ENCODE measurements around the gene ICOS. TPM values are rescaled to one million over a fixed set of nuclear protein-coding genes. Genes with fewer than 3 reads are reported as not detected.
A peak's percentile ranks its signal among the peaks of the same experiment; 100 is the strongest.
"Not testable (repeated sequence)": the region's sequence is repeated elsewhere in the genome, so short reads cannot be mapped to it uniquely, and the experiment has no call there.

Gene ICOS
- total RNA-seq, 1 experiment from 2014 or later, result not detected

- Histone ChIP-seq H3K27me3 (no peaks in the 10 kb centered on the region), H3K9me3 (no peaks in the 10 kb centered on the region), H3K4me3 (peak overlapping the region; percentile 12), H3K36me3 (no peaks in the 10 kb centered on the region)
- no peak for DNase-seq
These were observed 26.6 kb upstream of the ICOS start for GRCh38 chr2:203909974-203910373.

GRCh38 chr2:203913947-203914346 is 22.6 kb upstream of the ICOS start:
- Histone ChIP-seq H3K36me3 (no peaks in the 10 kb centered on the region), H3K9me3 (no peaks in the 10 kb centered on the region), H3K4me3 (no peak overlapping the region; the same call in 1 of the 2 replicates), H3K27me3 (no peaks in the 10 kb centered on the region)
- DNase-seq, result peak; percentile 67

DNA sequence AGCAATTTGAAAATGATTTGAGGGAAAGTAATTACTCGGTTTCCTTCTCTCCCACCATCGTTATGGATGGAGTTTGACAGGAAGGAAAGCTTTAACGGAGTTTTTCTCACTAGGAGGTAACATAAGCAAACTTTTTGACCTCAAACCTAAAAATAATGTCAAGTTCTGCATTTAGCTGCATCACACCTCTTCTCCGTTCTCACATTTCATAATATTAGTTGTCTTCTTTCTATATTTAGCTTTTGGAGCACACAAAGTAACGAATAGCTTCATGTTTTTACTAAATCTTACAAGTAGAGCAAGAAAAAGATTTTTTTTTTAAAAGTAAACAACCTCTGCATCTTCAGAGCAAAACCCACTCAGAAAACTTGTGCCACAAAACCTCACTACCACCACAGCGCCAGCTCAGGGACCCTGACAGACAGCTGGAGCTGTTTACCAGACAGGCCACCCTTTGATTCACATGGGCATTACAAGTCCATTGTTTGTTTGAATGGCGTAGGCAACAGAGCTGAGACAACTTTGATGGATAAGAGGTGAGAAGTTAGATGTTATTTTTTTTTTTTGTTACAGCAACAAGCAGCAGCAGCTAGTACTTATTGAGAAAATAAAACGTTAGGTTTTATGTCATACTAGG is 21.9 kb upstream of the ICOS start:
- Histone ChIP-seq H3K4me3 (no peak overlapping the region), H3K36me3 (no peaks in the 10 kb centered on the region), H3K9me3 (no peaks in the 10 kb centered on the region), H3K27me3 (no peaks in the 10 kb centered on the region)
- DNase-seq, result no peak

GRCh38 chr2:203915256-203915655 is 21.3 kb upstream of the ICOS start:
- Histone ChIP-seq H3K36me3 (no peaks in the 10 kb centered on the region), H3K9me3 (no peaks in the 10 kb centered on the region), H3K27me3 (no peaks in the 10 kb centered on the region), H3K4me3 (no peak overlapping the region)
- DNase-seq, result no peak

GRCh38 chr2:203916756-203917155 is 19.8 kb upstream of the ICOS start:
- no peaks in the 10 kb centered on the region for H3K9me3 ChIP-seq
- H3K27me3 ChIP-seq, result 0 out of 2 replicates have a peak, but pooled peaks cover 4% of the 10 kb centered on the region
- DNase-seq, result no peak
- no peak overlapping the region for H3K4me3 ChIP-seq
- no peaks in the 10 kb centered on the region for H3K36me3 ChIP-seq

DNA sequence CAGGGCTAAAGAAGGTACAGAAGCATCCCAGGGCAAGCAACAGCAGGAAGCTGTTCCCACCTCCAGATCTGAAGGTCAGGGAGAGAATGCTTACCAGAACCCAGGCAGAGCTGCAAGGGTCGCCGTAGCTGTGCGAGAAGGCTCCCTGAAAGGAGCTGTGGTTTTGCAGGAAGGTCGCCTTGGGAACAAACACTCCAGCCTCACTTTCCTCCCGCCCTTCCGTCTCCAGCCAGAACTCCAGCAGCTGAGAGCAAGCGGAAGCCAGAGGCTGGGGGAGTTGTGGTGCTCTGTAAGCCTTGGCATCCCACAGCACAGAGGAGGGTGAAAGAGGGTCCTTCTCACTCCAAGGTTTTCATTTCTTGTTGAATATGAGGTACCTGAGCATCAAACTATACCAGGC is 18.3 kb upstream of the ICOS start:
- Histone ChIP-seq H3K4me3 (no peak overlapping the region), H3K27me3 (peaks cover 11% of the 10 kb centered on the region), H3K9me3 (no peaks in the 10 kb centered on the region), H3K36me3 (no peaks in the 10 kb centered on the region)
- no peak for DNase-seq

DNA sequence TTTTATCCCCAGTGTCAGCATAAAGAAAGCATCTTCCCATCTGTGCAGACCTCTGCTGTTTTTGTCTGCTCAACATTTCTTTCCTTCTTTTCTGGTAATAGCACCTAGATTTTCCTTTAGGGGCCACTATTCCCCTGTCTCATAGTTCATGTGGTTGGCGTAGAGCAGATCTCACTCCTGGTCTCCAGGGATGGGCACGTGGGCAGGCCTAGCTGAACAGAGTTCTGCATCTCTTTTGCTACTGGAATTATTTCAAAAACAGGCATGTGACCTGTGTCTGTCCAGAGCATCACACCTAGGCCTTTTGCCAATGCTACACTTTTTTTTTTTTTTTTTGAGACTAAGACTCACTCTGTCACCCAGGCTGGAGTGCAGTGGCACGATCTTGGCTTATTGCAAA is 17.7 kb upstream of the ICOS start:
- Histone ChIP-seq H3K36me3 (no peaks in the 10 kb centered on the region), H3K9me3 (no peaks in the 10 kb centered on the region), H3K27me3 (peaks cover 14% of the 10 kb centered on the region), H3K4me3 (no peak overlapping the region)
- no peak for DNase-seq

DNA sequence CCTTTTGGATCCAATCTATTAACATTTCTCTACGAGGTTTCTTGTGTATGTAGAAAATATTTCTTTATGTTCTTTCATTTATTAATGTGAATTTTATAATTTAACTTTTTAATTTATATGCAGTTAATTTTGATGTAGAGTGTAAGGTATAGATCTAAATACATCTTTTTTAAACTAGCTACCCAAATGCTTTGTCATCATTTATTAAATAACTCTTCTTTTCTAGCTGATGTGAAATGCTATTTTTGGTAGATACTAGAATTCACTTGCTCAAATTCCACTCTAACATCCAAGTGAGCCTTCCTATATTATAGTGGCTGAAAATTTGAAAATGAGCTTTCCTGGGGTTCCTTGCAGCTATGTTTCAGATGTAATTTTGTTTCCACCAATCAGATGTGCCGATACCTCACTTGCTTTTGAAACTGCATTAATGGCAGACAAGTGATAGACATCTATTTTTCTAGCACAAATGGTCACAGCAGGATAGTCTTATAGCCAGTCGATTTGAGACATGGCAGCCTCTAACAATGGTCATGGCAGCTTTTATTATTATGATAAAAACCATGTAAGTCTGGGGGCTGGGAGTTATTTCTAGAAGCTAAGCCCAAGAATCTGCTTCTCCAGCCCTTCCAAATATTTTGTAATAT is 10.9 kb upstream of the ICOS start:
- H3K4me3 ChIP-seq, result no peak overlapping the region
- no peaks in the 10 kb centered on the region for H3K9me3 ChIP-seq
- H3K36me3 ChIP-seq, result no peaks in the 10 kb centered on the region
- DNase-seq, result no peak
- peaks cover 35% of the 10 kb centered on the region for H3K27me3 ChIP-seq

GRCh38 chr2:203928849-203929248 is 7.7 kb upstream of the ICOS start:
- H3K4me3 ChIP-seq, result no peak overlapping the region
- no peaks in the 10 kb centered on the region for H3K36me3 ChIP-seq
- DNase-seq, result no peak
- peaks cover 21% of the 10 kb centered on the region for H3K27me3 ChIP-seq
- no peaks in the 10 kb centered on the region for H3K9me3 ChIP-seq

DNA sequence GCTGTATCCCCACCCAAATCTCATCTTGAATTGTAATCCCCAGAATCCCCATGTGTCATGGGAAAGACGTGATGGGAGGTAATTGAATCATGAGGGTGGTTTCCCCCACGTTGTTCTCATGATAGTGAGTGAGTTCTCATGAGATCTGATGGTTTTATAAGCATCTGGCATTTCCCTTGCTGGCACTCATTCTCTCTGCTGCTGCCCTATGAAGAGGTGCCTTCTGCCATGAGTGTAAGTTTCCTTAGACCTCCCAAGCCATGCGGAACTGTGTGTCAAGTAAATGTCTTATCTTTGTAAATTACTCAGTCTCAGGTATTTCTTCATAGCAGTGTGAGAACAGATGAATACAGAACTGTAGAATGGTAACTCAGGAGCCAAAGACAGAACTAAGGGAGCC is 5.3 kb upstream of the ICOS start:
- H3K36me3 ChIP-seq, DNase-seq, H3K4me3 ChIP-seq, H3K27me3 ChIP-seq, H3K9me3 ChIP-seq: not testable (repeated sequence)

DNA sequence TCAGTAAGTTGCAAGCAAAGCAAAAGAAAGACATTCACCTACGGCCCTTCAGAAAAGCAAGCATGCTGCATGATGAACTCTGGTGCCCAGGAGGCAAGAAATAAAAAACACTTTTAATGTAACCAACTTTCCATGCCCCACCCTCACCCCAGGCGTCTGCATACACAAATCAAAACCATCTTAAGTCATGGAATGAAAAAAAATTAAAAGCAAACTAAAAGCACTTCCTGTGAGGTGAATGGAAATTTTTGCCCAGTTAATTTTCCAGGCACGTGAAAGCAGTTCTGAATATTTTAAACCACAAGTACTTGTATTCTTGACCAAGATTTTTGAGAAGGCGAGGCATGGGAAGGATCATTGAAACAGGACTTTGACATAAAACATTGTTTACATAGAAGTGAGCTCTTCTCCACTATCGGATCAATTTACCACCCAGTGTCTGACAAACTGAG is 2.5 kb upstream of the ICOS start:
- no peak overlapping the region for H3K4me3 ChIP-seq
- H3K27me3 ChIP-seq, result no peaks in the 10 kb centered on the region
- H3K36me3 ChIP-seq, result no peaks in the 10 kb centered on the region
- no peak for DNase-seq
- no peaks in the 10 kb centered on the region for H3K9me3 ChIP-seq

- DNase-seq, result no peak
- H3K4me3 ChIP-seq, result no peak overlapping the region
- H3K27me3 ChIP-seq, result no peaks in the 10 kb centered on the region
- H3K36me3 ChIP-seq, result no peaks in the 10 kb centered on the region
- H3K9me3 ChIP-seq, result no peaks in the 10 kb centered on the region
These were observed 1.7 kb upstream of the ICOS start for GRCh38 chr2:203934711-203935438.

- no peaks in the 10 kb centered on the region for H3K9me3 ChIP-seq
- no peaks in the 10 kb centered on the region for H3K36me3 ChIP-seq
- H3K4me3 ChIP-seq, result no peak overlapping the region
- DNase-seq, result no peak
- no peaks in the 10 kb centered on the region for H3K27me3 ChIP-seq
These were observed 995 bp upstream of the ICOS start for GRCh38 chr2:203935568-203935967.

GRCh38 chr2:203936949-203937348 is 386 bp downstream of the ICOS start:
- Histone ChIP-seq H3K36me3 (no peaks in the 10 kb centered on the region), H3K4me3 (no peak overlapping the region), H3K9me3 (no peaks in the 10 kb centered on the region), H3K27me3 (peaks cover 4% of the 10 kb centered on the region; the same call in 1 of the 2 replicates)
- no peak for DNase-seq

DNA sequence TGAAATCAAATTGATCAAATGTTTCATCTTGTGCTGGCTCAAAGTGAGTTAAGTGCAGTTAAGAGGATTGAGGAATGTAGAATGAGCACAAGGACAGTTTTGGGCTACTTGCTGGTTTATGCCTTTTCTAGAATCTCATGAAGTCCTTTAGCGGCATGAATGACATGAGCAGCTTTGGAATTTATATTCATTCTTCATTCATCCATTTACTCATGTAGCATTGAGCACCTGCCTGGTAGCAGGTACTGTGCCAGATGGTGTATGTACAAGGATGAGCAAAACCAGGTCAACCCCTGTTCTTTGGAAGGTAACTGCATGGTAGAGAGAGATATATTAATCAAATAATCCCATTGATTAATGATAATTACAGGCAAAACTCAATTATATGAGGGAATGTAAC is 1.2 kb downstream of the ICOS start:
- DNase-seq, result no peak
- Histone ChIP-seq H3K9me3 (no peaks in the 10 kb centered on the region), H3K27me3 (peaks cover 4% of the 10 kb centered on the region; the same call in 1 of the 2 replicates), H3K36me3 (no peaks in the 10 kb centered on the region), H3K4me3 (no peak overlapping the region)

- Histone ChIP-seq H3K4me3 (no peak overlapping the region), H3K9me3 (no peaks in the 10 kb centered on the region), H3K36me3 (no peaks in the 10 kb centered on the region), H3K27me3 (peaks cover 4% of the 10 kb centered on the region; the same call in 1 of the 2 replicates)
- no peak for DNase-seq
These were observed 3.5 kb downstream of the ICOS start for GRCh38 chr2:203940039-203940438.

- H3K36me3 ChIP-seq, H3K27me3 ChIP-seq, DNase-seq, H3K9me3 ChIP-seq, H3K4me3 ChIP-seq: not testable (repeated sequence)
These were observed 7.2 kb downstream of the ICOS start for GRCh38 chr2:203943493-203944382.

Data from MG63 (cell line).